GM18507 (cell line): ENCODE measurements around the gene SLC25A13.
A peak's percentile ranks its signal among the peaks of the same experiment; 100 is the strongest.

Source experiments
- DNase-seq: peaks from one replicate; pipeline ENCODE4 v3.0.0; 2011; ENCODE audit warnings: low read depth; ENCODE audit not compliant: insufficient read length; ENCODE audit errors: extremely low spot score
- FAIRE-seq: peaks from 2 replicates; lab custom pipeline; 2011; peaks lifted over from hg19 to GRCh38; lab: Jason Lieb, UNC

SLC25A13 gene

GRCh38 chr7:96075510-96076349 is 246.2 kb downstream of the SLC25A13 start:
- FAIRE-seq, result no peak
- DNase-seq, result peak; percentile 60

GRCh38 chr7:96074871-96075270 is 247.0 kb downstream of the SLC25A13 start:
- FAIRE-seq, result no peak
- no peak for DNase-seq
